HG02571 (cell line): ENCODE results near the gene CARTPT.

Experiments
- ATAC-seq: cut with Tn5 transposase; IDR thresholded peaks from one replicate; pipeline ENCODE4 v1.9.1; 2021; ENCODE audit warnings: mild to moderate bottlenecking, moderate library complexity; ENCODE audit not compliant: unreplicated experiment

Gene CARTPT

DNA sequence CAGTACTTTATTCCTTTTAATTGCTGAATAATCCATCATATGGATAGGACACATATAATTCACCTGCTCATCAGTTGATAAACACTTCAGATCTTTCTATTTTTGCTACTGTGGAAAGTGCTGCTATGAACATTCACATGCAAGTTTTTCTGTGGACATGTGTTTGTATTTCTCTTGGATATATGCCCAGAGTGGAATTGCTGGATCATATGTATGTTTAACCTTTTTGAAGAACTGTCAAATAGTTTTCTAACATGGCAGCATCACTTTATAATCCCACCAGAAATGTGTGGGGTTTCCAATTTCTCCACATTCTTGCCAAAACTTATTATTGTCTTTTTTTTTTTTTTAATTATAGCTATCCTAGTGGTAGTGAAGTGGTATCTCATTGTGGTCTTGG, 15.1 kb downstream of the CARTPT start:
- ATAC-seq: no peak

DNA sequence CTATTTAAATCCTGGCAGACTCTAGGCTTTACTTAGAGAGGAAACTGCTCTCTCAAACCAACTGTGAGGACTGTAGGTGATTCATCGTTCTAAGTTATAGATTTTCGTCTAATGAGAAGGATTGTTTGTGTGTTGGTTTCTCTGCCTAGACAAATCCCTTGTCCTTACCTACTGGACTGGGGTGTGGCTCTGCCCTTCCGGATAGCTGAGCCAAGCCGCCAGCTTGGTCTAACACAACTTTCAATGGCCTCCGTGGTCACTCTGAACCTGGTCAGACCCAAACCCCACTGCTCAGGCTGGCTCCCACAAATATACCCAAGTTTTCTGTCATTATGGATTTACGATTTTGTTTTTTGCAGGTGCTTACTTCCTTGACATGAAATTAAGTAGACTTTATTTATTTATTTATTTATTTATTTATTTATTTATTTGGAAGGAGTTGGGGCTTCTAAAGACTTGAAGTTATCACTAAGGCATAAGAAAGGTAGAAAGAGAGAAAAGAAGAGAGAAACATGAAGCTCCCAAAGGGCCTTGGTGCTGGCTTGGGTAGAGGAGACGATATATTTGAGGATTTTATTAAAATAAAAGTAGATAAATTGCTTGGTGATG, 19.0 kb downstream of the CARTPT start:
- ATAC-seq: no peak

DNA sequence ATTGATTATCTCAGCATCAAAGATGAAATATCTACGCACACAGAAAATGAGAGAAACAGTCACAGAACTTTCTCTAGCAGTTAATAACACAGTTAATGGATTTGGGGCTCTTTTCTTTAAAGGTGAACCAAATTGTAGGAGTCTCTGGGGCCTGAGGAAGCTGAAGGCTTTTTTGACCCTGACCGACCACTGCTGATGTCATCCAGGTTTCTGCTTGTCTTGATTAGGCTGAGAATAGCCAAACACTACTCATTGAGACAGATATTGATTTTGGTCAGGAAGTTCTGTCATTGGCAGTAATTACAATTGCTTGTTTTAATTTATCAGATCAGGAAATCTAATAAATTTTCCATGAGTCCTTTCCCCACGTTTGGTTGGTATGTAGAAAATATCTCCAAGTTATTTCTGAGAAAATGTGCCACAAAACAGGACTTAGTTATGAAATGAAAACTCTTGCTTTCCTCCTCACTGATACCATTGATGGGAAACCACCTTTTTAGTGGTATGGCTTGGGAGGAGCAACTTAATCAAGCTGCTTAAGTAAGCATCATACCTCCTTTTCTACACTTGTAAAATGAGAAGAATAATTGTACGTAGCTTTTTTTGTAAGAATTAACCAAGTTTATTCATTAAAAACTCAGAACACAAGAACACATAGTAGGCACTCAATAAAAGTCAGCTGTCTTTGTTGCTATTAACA, 19.7 kb downstream of the CARTPT start:
- ATAC-seq: no peak

DNA sequence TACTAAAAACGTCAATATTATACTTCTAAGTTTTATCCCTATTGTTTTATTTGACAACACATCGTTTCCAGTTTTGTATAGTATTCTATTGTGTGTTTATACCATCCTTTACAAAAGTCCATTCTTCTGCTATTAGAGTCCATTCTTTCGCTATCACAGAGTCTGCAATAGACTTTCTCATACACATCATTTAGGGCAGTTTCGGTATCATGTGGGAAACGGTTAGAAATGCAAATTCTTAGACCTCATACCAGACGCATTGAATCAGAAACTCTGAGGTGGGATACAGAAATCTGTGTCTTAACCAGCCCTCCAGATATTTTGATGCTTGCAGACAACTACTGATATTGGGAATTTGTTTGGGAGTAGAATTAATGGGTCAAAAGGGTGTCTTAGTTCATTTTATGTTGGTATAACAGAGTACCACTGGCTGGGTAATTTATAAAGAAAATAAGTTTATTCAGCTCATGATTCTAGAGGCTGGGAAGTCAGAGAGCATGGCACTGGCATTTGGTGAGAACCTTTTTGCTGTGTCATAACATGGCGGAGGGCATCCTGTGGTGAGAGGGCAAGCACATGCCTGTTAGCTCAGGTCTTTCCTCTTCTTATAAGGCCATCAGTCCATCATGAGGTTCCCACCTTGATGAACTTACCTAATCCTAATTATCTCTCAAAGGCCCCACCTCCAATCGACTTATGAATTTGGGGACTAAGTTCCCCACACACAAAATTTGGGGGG, 21.1 kb downstream of the CARTPT start:
- peak; percentile 96 for ATAC-seq

GRCh38 chr5:71743155-71743554, 24.1 kb downstream of the CARTPT start:
- ATAC-seq: no peak

GRCh38 chr5:71744009-71744790, 25.1 kb downstream of the CARTPT start:
- no peak for ATAC-seq

DNA sequence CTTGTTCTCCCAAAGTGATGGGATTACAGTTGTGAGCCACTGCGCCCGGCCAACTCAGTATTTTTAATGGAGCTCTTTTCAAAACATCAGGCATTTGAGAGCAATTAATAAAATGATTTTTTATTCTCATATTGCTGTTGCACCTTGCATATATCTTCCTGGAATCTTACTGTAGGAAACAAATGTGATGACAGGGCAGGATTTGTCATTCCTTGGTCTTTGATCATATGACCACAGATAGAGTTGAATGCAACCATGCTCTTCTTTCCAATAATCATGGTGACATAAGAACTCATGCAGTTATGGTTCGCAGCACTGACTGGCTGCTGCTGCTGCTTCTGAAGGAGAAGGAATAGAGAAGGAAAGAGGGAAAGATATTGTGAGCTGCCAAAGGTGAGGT, 28.1 kb downstream of the CARTPT start:
- no peak for ATAC-seq

DNA sequence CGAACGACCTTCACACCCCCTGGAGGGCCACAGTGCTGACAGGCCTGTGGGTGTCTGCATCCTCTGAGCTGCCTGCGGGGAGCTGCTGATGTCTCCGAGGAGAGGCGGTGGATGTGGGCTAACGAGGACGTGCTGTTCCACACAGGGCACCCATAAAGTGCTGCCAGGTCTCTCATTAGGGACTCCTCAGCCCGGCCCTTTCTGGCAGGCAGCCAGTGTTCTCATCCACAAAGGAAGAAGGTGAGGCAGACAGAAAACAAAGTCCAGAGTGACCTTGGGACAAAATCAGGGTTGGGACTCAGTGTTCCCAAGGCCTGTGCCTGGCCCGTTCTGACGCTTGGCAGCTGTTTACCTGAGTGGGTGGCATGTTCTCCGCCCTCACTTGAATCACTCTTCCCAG, 29.3 kb downstream of the CARTPT start:
- ATAC-seq: no peak

- no peak for ATAC-seq
Observed at GRCh38 chr5:71751422-71751821, 32.3 kb downstream of the CARTPT start.

GRCh38 chr5:71752441-71753190, 33.5 kb downstream of the CARTPT start:
- ATAC-seq: no peak

DNA sequence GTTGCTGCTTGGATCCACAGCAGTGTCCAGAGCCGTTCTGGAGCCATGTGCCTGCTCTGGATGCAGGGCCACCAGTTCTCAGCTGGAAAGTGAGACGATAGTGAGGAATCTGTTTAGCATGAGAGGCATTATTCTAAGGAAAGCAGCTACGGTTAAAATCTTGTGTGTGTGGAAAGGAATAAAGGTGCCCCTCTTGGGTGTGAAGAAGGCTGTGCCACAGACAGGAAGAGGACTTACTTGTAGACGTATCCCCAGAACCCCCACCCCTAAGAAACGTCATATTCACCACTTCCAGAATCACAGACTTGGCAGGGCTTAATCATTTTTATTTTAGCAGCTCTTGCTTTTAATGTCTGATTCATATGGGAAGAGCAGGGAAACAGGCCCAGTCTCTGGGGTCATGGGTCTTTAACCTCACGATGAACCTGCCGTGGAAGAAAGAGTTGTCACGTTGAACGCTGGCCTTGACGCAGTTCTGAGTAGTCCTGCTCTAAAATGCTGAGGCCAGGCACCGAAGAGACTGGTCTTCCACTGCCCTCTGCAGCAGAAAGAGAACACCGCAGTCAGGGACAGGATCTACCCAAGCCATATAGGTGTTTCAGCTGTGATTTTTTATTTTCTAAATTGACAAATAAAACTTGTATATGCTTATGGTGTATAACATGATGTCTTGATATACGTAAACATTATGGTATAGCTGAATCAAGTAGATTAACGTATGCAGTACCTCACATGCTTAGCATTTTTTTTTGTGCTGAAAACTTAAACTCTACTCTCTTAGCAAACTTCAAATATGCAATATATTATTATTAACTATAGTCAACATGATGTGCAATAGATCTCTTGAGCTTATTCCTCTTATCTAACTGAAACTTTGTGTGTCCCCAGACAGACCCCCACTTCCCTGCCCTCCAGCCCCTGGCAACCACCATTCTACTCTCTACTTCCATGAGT, 38.8 kb downstream of the CARTPT start:
- ATAC-seq: peak; percentile 90

DNA sequence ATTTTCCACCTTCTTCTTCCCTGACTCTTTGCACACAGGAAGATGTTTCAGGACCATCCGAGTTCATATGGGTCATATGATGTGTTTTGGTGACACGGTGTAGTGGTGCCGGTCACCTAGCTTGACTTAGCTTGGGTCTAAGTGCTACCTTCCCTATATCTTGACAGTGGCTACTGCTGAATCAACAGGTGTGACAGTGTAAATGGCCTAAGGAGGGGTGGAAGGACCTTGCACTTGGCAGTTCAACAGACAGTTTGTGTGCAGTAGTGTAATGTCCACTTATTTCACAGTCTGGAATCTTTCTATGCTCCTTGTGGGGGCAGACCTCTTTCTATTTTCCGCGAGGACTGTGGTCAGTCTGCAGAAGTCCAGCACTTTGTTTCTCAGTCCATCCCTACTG, 43.8 kb downstream of the CARTPT start:
- no peak for ATAC-seq

- no peak for ATAC-seq
Observed at GRCh38 chr5:71767661-71768060, 48.6 kb downstream of the CARTPT start.

- ATAC-seq: no peak
Observed at GRCh38 chr5:71769287-71769686, 50.2 kb downstream of the CARTPT start.

DNA sequence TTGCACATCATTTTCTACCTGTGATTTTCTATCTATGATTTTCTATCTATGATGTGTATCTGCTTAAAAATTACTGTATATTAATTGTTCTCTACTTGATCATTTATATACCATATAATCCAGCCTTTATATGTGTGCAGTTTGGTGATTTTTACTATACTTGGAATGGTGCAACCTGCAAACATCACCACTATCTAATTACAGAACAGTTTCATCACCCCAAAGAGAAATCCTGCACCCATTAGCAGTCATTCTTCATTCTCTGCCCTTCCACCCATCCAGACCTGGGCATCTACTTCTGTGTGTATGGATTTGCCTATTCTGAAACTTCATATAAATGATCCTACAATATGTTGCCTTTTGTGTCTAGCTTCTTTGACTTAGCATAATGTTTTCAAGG, 51.3 kb downstream of the CARTPT start:
- no peak for ATAC-seq
